Stimulated activated CD4-positive, alpha-beta T cell treated with anti-CD3 and anti-CD28 coated beads, Interleukin-2, amount 100 ng/mL, for 24 hours (primary cell): ENCODE data around the gene NSDHL.
"Not testable (repeated sequence)": the region's sequence is repeated elsewhere in the genome, so short reads cannot be mapped to it uniquely, and the experiment has no call there.

Source experiments
- DNase-seq, 2 donors: peaks; one replicate each; pipeline ENCODE4 v3.0.0-alpha.2; 2020

NSDHL gene

DNA sequence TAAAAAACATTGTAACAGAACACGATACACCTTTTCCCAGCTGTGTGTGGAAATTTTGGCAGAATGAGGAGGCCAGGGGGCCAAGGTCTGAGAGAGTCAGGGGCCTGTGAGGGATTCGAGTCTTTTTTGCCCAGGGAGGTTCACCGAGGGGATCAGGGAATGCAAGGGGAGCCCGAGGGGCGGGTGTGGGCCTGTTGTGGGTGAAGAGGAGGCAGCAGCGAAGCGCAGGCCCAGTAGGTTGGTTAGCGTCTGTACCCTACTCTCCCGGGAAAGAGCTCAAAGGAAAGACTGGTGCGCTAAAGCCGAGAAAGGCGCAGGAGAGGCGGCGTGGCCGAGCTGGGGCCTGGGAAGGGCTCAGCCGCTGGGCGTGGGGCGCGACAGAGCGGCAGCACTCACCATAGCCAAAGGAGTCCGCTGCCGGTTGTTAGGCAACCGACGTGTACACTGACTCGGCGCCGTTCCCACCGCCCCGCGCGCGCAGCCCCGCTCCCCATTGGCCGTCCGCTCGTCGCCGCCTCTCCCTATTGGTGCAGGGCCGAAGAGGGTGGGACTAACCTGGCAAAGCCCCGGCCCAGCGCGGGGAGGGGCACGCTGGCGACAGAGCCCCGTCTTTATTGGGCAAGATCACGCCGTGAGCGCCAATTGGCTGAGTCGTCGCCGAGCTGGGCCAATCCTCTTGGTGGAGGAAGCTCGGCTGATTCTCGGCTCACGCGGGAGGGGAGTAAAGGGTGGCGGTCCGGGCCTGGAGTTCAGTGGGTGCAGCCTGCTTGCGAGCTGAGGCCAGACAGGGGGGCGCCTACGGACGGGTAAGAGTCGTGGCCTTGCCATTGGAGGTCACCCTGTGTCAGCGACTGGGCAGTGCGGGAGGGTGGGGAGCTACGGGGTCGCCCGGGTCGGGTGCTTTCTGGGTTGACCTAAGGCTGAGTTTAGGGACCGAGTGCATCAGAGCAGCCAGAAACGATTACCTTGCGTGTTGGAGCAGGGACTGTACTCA, at the start of gene NSDHL, which contains the start of gene CETN2:
Gene NSDHL, plus strand, starts transcription at position 752 of the 994 bp plus-strand sequence. CDS start 15,262 bp downstream, outside the sequence.
Gene CETN2, minus strand, starts transcription at position 446 of the 994 bp plus-strand sequence. Its CDS starts 47 bp downstream, at position 399.
- peak; percentile 90 to 92 for DNase-seq

DNA sequence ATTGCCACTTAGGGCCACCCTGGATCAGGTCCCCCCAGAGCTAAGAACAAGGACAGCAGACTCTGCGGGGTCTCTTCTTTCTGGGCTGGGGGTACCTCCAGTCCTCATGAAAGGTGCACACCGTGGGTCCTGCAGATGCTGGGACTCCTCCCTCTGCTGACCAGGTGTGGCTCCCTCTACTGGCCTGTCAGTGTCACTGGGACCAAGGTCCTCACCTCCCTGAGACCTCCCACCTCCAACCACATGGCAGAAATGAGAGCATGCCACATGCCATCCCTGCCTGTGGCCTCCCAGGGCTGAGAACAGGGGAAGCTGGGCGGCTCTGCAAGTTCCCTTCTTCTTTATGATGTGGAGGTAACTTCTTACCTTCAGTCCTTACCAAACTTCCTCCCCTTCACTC, 43.8 kb upstream of the NSDHL start:
- DNase-seq, result not testable (repeated sequence)

DNA sequence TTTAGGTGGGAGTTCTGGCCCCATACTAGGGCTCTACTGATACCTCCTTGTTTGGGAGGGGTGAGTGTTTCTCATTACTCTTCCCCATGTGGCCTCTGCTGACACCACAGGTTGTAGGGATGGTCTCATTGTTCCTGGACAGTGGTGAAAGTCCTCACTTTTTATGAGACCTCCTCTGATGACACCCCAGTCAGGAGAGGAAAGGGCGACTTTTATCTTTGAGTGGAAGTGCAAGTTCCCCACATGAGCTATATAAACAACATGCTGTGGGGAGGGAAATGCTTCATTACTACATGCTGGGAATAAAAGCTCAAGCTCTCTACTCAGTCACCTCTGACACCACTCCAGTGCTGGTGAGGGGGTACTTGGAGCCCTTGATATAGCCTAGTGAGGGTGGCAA, 31.9 kb upstream of the NSDHL start:
- DNase-seq, result no peak

DNA sequence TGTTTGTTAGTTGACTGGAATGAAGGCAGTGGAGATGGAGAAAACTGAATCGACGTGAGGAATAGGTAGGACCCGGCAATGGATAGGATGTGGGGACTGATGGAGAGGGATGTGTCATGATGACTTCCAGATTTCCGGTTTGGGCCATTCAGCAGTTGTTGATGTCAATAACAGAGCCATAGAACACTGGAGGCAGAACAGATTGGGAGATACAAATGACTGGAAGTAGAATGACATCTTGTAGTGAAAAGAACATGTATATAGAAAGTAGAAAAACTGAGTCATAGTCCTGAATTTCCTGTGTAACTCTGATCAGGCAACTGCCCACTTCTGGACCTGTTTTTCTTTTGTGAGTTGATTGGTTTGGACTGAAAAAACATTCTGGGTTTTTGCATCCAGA, 24.8 kb upstream of the NSDHL start:
- no peak for DNase-seq

DNA sequence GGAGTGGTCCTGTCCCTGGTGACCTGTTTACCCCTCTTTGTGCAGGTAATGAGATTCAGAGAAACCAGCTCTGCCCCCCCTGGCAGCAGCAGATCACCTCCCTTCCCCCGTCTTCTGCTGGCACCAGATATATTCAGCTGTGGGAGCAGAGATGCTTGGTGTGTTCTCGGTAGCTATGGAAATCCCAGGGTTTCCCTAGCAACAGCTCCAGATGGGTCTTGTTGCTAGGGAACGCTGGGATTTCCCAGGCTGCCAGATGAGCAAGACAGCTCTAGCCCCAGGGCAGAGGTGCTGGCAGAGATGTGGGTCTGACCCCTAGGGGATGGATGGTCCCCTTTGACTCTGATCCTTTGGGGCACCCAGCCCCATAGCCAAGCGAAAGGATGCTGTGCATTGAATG, 20.5 kb upstream of the NSDHL start:
- DNase-seq, result no peak

DNA sequence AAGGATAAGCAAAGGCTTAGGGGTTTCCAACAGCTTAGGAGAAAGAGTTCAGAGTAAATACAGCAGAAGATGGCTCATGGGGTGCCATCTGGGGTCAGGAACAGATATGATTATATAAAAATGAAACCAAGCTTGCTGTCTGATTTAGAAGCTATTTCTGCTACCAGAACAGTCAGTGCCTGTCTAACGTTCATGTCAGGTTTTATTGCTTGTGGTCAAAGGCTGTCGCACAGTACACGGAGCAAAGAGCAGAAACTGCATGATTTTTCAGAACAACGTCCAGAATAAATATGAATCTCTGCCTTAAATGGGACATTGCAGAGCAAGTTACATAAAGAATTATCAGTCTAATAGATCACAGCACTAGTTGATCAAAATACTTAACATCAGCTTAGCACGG, 17.7 kb upstream of the NSDHL start:
- DNase-seq, result no peak

DNA sequence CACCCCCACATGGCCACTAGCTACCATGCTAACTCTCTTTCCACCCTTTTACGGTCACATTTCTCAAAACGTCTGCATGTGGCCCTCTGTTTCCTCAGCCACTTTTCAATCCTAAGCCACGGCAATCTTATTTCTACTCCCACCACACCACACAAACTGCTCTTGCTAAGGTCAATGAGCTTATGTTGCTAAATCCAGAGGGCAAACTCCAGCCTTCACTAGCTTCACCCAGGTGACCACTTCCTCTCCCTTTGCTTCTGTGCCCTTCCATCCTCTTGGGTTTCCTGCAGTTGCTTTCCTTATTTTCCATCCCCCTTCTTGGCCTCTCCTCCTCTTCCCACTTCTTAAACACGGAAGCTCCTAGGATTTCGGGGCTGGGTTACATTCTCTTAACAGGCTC, 16.8 kb upstream of the NSDHL start:
- DNase-seq, result no peak

DNA sequence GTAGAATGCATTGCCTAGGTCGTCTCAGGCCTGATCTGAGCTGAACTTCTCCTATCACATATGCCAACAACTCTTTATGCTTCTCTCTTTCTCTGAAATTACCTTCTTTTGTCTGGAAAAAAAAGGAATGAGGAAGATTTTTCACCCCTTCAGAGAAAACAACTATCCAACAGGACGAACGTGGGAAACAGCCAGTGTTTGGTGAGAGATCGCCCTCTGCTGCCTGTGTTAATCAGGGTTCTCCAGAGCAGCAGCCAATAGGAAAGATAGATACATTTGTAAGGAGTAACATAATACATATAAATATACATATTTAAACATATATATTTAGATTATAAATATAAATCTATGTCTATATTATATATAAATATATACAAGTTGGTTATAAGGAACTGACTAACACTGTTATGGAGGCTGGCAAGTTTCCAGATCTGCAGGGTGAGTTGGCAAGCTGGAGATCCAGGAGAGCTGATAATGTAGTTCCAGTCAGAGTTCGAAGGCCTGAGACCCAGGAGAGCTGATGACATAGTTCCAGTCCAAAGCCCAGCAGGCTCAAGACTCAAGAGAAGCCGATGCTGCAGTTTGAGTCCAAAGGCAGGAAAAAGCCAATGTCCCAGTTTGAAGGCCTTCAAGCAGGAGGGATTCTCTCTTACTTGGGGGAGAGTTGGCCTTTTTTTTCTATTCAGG, 13.6 kb upstream of the NSDHL start:
- peak in 1 of 2 donors; percentile 11 for DNase-seq

DNA sequence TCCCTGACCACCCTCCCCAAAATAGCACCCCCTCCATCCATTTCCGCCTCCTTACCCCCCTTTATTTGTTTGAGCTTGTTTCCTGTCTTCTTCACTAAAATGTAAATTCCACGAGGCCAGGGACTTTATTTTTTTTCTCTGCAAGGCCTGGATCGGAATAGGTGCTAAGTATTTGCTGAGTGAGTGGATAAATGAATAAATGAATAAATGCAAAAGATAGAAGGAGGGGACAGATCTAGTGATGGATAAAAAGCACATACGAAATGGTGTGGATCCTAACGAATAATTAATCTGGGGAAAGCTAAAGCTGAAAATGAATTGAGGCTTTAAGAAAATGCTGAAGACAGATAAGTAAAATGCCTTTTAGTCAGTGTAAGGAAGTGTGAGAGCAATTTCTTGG, 12.5 kb upstream of the NSDHL start:
- DNase-seq, result no peak

DNA sequence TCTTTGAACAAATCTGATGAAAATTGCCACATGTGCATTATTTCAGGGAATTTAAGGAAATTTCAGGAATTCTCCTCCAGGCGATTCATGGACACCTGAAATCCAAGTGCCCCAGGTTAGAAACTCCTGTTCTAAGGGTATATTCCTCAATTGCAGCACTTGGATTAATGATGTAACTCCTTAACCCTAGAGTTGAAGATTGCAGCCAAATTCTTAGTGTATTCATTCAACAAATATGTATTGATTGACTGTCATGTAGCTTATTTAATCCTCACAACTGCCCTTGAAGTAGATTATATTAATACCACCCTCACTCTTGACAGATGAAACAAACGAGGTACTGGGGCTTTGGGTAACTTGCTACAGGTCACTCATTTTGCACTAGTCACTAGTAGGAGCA, 11.6 kb upstream of the NSDHL start:
- DNase-seq, result no peak

DNA sequence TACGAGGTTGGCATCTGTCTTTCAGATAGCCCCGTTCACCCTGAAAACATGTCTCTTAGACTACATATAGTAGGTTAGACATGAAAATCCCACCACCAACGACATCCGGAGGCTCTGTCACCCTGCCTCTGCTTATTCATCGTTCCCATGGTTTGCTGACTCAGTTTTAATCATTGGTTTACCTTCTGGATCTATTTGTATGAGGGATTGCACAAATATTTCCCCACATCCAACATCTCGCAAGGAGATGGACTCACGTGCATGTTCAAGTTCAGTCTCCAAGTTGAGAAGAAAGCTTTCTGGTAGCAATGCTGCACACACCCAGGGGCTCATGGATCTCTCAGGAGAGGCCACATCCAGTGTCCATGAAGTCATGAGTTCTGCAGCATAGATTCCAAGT, 11.1 kb upstream of the NSDHL start:
- DNase-seq, result no peak

DNA sequence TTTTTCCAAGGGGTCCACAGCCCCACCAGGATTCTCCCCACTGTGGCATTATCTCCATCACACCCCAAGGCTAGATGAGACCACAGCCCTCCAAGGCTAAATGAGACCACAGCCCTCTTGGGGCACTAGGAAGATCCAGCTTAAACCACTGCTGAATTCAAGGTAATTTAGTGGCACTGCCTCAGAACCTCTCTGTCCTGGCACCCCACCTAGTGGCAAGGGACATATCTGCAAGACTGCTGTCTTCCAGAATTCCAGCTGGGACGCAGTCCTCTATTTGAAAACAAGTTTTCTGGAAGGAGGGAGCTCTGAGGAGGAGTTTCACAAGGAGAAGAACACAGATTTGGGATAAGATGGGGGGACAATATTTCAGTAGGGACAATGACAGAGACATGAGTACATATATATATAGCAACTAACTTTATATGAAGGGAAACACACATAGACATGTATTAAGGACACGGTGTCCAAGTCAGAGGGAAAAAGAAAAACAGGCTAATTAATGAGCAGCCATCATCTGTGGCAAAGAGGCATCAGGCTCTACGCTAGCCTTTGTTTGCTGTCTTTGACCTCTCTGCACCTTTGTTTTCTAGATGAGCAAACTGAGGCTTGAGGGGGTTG, 9.6 kb upstream of the NSDHL start:
- peak in 1 of 2 donors; percentile 14 for DNase-seq

DNA sequence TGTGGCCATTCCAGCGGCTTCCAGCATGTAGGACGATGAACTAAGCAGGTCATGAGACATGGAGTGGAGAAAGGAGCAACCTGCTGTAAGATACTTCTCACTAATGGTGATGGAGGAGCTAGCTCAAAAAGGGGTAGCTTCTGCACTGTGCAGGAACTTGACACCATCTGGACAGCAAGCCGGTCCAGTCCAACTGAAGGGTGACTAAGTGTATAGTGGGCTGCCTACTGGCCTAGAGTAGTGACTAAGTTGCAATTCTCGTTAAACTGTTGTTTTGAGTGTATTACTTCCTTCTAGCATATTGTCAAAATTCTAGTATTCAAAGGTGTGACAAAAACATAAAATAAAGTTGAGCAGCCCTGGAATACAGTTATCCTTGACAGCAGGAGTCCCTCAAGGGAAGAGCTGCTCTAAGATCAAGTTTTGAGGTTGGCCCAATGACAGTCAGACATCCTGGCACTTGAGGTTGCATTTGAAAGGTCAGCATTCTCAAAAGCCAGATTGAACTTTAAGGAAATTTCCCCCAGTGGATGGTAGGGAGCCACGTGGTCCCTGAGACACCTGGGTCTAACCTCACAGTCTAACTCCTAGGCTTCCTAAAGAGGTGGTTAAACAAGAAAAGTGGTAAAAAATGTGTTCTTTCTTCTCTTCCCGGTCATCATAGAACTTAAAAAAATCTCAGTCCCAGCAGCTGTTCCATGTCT, 8.3 kb upstream of the NSDHL start:
- no peak for DNase-seq

DNA sequence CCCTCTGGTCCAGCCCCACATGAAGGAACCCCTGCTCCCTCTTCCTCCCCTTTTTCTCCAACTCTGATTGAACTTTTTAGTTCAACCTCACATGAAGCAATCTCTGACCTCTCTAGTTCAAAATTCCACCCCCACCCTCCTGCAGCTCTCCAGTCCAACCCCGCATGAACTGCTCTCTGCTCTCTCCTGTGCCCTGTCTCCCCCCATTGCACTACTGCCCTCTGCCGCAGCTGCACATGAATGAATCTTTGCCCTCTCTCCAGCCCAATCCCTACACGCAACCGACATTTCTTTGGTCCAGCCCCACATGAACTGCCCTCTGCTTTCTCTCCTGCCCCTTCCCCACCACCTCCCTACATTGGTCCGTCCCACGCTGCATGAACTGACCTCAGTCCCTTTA, 7.2 kb upstream of the NSDHL start:
- no peak for DNase-seq

DNA sequence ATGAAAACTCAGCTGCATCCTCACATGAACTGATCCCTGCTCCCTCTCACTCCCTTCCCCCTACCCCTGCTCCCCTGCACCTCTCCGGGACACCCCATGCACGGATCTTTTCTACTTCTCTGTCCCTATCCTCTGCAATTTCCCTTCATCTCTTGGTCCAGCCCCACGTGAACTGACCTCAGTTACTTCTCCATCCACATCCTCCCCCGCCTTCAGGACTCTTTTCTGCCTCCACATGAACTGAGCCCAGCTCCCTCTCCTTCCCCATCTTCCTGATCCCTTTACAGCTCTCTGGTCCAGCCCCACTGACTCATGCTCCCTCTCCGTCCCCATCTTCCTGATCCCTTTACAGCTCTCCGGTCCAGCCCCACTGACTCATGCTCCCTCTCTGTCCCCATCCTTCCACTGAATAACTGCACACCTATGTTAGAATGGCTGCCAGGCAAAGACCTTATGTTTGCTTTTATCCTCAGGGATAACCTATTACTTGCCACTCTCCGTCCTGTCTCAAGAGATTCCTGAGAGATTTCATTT, 6.0 kb upstream of the NSDHL start:
- DNase-seq, result no peak

DNA sequence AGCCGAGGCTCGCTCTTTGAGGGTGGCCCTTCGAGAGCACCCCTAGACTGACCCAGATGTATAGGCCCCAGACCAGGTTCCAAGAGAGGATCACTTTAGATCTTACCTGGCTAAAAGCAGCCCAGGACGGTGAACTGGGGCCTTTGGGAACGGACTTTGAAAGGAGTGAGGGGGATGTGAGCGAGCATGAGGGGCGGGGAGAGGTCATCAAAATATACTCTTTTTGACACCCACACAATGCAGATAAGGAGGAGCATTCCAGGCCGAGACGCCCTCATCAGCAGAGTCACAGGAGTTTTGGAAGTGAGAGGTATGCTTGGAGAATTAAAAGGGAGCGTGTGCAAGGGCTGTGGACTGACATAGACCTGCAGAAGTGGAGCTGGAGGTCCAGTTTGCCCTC, 528 bp downstream of the NSDHL start:
- no peak for DNase-seq

DNA sequence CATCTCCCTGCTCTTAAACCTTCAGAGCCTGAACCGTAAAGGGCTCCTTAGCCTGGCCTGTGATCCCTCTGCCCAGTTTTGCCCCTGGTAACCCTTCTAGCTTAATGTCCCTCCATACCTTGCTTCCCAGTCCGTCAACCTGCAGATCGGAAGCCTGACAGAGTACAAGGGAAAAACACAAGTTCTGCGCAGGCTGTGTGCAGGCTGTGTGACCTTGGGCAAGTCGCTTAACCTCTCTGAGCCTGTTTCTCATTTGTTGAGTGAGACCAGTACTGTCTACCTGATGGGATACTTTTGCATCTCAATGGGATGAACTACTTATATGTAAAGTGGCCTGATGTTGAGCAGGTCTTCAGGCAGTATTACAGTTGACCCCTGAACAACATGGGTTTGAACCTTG, 1.7 kb downstream of the NSDHL start:
- no peak for DNase-seq

DNA sequence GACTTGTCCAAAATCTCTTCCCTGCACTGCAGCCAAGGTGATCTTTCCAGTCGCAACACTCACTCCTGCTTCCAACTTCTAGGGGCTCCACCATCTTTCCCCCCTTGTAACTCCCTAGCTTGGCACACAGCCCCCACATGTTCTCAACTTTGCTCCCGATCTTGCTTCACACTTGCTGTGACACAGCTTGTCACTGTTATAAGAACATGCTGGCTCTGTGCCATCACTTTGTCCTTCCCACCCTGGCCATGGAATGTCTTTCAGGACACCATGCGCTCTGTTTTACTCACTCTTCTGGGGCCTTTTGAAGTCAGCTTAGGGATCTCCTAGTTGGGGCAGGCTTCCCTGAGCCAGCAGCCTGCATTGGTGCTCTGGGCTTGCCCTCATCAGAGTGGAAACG, 2.5 kb downstream of the NSDHL start:
- DNase-seq, result no peak

DNA sequence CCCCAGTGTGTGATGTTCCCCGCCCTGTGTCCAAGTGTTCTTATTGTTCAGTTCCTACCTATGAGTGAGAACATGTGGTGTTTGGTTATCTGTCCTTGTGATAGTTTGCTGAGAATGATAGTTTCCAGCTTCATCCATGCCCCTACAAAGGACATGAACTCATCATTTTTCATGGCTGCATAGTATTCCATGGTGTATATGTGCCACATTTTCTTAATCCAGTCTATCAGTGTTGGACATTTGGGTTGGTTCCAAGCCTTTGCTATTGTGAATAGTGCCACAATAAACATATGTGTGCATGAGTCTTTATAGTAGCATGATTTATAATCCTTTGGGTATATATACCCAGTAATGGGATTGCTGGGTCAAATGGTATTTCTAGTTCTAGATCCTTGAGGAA, 4.6 kb downstream of the NSDHL start:
- not testable (repeated sequence) for DNase-seq

DNA sequence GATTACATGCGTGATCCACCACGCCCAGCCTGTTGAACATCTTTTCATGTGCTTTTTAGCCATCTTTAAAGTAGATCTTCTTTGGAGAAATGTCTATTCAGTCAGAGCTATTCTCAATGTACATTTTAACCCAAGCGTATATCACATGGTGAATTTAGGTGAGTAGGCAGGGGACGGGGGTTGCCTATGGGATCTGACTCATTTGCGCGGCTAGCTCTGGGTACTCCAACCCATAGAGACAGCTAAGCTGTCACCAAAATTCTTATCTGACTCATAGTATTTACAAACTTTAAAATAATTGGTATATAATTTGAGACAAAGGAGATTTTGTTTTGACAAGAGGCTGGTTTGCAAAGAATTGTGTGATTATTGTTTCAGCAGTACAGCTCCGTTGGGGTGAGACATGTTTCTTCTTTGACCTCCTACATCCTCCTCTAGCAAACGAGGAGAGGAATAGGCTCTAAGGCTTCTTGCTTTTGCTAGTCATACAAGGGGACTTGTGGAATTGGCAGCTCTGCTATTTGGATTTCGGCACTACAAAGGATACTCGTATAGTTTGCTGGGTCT, 12.0 kb downstream of the NSDHL start:
- no peak for DNase-seq

DNA sequence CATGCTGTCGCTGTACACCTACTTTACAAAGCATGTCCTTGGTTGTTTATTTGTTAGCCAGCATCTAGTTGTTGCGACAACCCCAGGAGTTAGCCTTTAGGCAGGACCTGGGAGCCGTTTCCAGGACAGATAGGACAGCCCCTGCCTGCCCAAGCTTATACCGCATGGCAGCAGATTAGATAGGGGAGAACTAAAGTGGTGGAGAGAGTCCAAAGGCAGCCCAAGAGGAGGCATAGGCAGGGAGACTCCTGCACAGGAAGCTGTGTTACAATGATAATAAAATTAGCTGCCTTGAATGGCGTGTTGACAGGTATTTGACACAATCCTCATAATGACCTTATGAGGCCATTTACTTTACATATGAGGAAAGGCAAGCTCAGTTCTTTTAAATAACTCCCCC, 13.0 kb downstream of the NSDHL start:
- no peak for DNase-seq

DNA sequence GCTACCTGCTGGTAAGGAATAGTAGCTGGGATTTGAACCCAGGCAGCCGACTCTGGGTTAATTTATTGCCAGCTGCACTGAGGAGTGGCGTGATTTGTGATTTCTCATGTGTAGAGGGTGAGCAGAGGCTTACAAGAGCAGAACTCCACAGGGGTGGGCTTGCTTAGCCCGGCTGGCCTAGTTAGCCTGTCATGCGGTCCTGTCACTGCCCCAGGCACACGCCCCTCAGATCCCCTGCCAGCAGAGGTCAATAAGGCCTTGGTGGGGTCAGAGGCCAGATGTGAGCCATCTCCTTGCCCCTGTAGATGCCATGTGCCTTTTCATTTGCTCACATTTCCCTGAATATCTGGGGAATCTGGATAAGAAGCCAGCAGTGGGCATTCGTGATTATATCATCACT, 13.4 kb downstream of the NSDHL start:
- no peak for DNase-seq
